Measurements from ENCODE around the gene ABTB1.

ABTB1 gene

GRCh38 chr3:127675651-127676391 lies 3.1 kb downstream of the ABTB1 start:
- DNase-seq (ENCODE audit: low spot score), result no peak
- in situ Hi-C loops (cut with MboI; ENCODE audit: low pct_unique_long_range_greater_than_20kb, low sequenced_read_pairs, unreplicated experiment), result no loop called here
- TF ChIP-seq, protein P1, sequence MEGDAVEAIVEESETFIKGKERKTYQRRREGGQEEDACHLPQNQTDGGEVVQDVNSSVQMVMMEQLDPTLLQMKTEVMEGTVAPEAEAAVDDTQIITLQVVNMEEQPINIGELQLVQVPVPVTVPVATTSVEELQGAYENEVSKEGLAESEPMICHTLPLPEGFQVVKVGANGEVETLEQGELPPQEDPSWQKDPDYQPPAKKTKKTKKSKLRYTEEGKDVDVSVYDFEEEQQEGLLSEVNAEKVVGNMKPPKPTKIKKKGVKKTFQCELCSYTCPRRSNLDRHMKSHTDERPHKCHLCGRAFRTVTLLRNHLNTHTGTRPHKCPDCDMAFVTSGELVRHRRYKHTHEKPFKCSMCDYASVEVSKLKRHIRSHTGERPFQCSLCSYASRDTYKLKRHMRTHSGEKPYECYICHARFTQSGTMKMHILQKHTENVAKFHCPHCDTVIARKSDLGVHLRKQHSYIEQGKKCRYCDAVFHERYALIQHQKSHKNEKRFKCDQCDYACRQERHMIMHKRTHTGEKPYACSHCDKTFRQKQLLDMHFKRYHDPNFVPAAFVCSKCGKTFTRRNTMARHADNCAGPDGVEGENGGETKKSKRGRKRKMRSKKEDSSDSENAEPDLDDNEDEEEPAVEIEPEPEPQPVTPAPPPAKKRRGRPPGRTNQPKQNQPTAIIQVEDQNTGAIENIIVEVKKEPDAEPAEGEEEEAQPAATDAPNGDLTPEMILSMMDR (IDR thresholded peaks at IDR 0.05; ENCODE audit: extremely low read depth, insufficient read depth, missing control alignments), result no peak

- TF ChIP-seq, protein P1 (IDR thresholded peaks at IDR 0.05; ENCODE audit: extremely low read depth, insufficient read depth, missing control alignments), result no peak
- in situ Hi-C loops (cut with MboI; ENCODE audit: low pct_unique_long_range_greater_than_20kb, low sequenced_read_pairs, unreplicated experiment), result no loop called here
- no peak for DNase-seq (ENCODE audit: low spot score)
These were observed 3.7 kb downstream of the ABTB1 start for GRCh38 chr3:127676456-127676855.

DNA sequence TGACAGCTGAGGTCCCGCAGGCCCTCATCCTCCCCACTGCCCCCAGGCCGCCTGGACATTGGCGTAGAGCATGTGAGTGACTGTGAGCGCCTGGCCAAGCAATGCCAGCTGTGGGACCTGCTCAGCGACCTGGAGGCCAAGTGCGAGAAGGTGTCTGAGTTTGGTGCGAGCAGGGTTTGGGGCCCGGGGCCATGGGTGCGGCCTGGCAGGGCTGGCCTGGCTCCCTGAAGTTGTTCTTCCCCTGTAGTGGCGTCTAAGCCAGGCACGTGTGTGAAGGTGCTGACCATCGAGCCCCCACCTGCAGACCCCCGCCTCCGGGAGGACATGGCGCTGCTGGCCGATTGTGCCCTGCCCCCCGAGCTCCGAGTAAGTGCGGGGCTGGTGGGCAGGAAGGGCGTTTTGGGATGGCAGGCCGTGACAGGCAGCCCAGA lies 4.2 kb downstream of the ABTB1 start:
- in situ Hi-C loops (cut with MboI; ENCODE audit: low pct_unique_long_range_greater_than_20kb, low sequenced_read_pairs, unreplicated experiment), result no loop called here
- no peak for DNase-seq (ENCODE audit: low spot score)
- TF ChIP-seq, protein P1 (IDR thresholded peaks at IDR 0.05; ENCODE audit: extremely low read depth, insufficient read depth, missing control alignments), result no peak

- in situ Hi-C loops (cut with MboI; ENCODE audit: low pct_unique_long_range_greater_than_20kb, low sequenced_read_pairs, unreplicated experiment), result no loop called here
- TF ChIP-seq, protein P1 (IDR thresholded peaks at IDR 0.05; ENCODE audit: extremely low read depth, insufficient read depth, missing control alignments), result no peak
- DNase-seq (ENCODE audit: low spot score), result no peak
These were observed 5.0 kb downstream of the ABTB1 start for GRCh38 chr3:127677541-127678314.

DNA sequence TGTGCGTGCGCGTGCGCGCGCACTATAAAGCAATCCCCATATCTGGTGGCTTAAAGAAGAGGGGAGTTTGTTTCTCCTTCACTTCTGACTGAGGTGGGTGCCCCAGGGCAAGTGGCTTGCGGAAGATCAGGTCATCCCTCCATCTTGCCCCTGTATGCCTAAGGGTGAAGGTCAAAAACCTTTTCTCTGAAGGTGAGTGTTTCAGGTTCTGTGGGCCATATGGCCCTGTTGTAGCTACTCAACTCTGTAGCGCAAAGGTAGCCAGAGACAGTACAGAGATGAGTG lies 5.5 kb downstream of the ABTB1 start:
- TF ChIP-seq, protein P1 (IDR thresholded peaks at IDR 0.05; ENCODE audit: extremely low read depth, insufficient read depth, missing control alignments), result no peak

DNA sequence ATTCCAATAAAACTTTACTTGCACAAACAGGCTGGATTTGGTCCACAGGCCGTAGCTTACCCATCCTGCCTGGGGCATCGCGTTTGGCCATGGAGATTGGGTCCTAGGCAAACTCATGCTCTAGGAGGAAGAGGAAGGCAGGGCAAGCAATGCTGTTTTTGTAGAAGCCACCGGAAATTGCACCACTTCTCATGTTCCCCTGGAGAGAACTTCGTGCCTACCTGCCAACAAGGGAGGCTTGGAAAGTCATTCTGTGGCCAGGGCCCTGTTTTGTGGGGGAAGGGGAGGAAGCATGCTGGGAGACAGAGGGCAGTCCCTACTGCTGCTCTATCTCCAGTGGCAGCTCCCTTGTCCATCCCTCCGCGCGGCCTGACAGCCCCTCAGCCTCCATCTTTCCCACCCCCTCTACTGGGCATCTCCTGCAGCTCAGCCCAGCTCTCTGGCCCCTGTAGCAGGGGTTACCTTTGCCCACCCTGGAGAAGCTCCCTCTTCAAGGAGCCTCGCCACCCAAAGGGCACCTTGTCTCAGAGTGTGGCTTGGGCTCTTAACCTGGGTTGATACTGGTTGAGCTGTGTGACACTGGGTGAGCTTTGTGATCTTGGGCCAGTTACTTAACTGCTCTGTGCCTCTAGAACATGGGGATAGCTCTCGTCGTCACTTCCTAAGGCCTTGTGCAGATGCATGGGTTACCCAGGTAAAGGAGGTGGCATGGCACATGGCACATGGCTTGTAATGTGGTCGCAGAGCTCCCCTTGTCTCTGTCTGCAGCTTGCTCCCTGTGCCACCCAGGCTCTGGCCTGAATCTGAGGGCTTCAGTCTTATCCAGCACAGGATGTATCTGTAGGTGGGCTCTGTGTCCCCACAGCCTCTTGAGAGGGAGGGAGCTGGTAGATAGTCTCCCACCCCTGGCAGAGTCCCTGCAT lies 6.1 kb downstream of the ABTB1 start:
- in situ Hi-C loops (cut with MboI; ENCODE audit: low pct_unique_long_range_greater_than_20kb, low sequenced_read_pairs, unreplicated experiment), result no loop called here

More for the DNA sequence above, 5.5 kb downstream of the ABTB1 start:
- in situ Hi-C loops (cut with MboI; ENCODE audit: low pct_unique_long_range_greater_than_20kb, low sequenced_read_pairs, unreplicated experiment), result no loop called here
- DNase-seq (ENCODE audit: low spot score), result no peak

More for the DNA sequence above, 6.1 kb downstream of the ABTB1 start:
- DNase-seq (ENCODE audit: low spot score), result no peak
- TF ChIP-seq, protein P1 (IDR thresholded peaks at IDR 0.05; ENCODE audit: extremely low read depth, insufficient read depth, missing control alignments), result no peak
